GM20000 (cell line): ENCODE results near the gene POT1.

Experiments
- DNase-seq: peaks from one replicate; pipeline ENCODE4 v3.0.0; 2012; ENCODE audit warnings: low spot score
- CTCF ChIP-seq: IDR thresholded peaks from 2 replicates; pipeline ENCODE4 v1.5.1; 2012; ENCODE audit warnings: mild to moderate bottlenecking, control low read depth; ENCODE audit errors: extremely low read depth, missing control alignments

Gene POT1

GRCh38 chr7:124810605-124811004, 119.0 kb downstream of the POT1 start:
- TF ChIP-seq CTCF = no peak
- no peak for DNase-seq

- TF ChIP-seq CTCF = no peak
- no peak for DNase-seq
These were observed 121.4 kb downstream of the POT1 start for GRCh38 chr7:124808206-124808605.

- DNase-seq = no peak
These were observed 128.2 kb downstream of the POT1 start for GRCh38 chr7:124801330-124801895.

GRCh38 chr7:124800386-124800785, 129.2 kb downstream of the POT1 start:
- TF ChIP-seq CTCF = no peak
- DNase-seq = no peak

More at GRCh38 chr7:124801330-124801895, 128.2 kb downstream of the POT1 start:
- no peak for TF ChIP-seq CTCF

- no peak for TF ChIP-seq CTCF
These were observed 130.2 kb downstream of the POT1 start for GRCh38 chr7:124799448-124799847.

GRCh38 chr7:124796771-124797170, 132.9 kb downstream of the POT1 start:
- TF ChIP-seq CTCF = no peak
- no peak for DNase-seq

More at GRCh38 chr7:124799448-124799847, 130.2 kb downstream of the POT1 start:
- no peak for DNase-seq

- DNase-seq = no peak
- TF ChIP-seq CTCF = no peak
These were observed 136.9 kb downstream of the POT1 start for GRCh38 chr7:124792696-124793095.
